SU-DHL-6 (cell line): ENCODE data around the gene SRPK3.

Experiments used
- H2AFZ ChIP-seq: fragments of 200-600 bp; sonication (generic); 2 replicates; pipeline ENCODE4 v1.6.1; 2014; ENCODE audit warnings: low read depth, mild to moderate bottlenecking, moderate library complexity, mixed read lengths, antibody characterized with exemption, low read length; ENCODE audit not compliant: severe bottlenecking
- H3F3A ChIP-seq: fragments of 200-600 bp; shearing (Covaris generic); 2 replicates; pipeline ENCODE4 v1.6.0; 2016; ENCODE audit warnings: antibody characterized with exemption, mild to moderate bottlenecking; ENCODE audit not compliant: insufficient read depth
- H3K27ac ChIP-seq: fragments of 200-600 bp; sonication (generic); 2 replicates; pipeline ENCODE4 v1.5.1; 2016; ENCODE audit warnings: low read depth, mild to moderate bottlenecking, low read length, moderate library complexity, mixed read lengths
- H3K27me3 ChIP-seq: fragments of 200-600 bp; sonication (generic), shearing (Covaris generic); 2 replicates; pipeline ENCODE4 v1.6.0; 2014; ENCODE audit warnings: mild to moderate bottlenecking, low read length
- H3K36me3 ChIP-seq: fragments of 200-600 bp; sonication (generic); 2 replicates; pipeline ENCODE4 v1.6.1; 2014; ENCODE audit warnings: mild to moderate bottlenecking, low read length, mixed read lengths
- H3K4me2 ChIP-seq: fragments of 300-600, 200-600 bp; shearing (Covaris generic), sonication (generic); 2 replicates; pipeline ENCODE4 v1.6.0; 2014; ENCODE audit warnings: low read length, low read depth, mild to moderate bottlenecking; ENCODE audit not compliant: poor library complexity, severe bottlenecking
- H3K4me3 ChIP-seq: fragments of 200-600 bp; sonication (generic); 2 replicates; pipeline ENCODE4 v1.5.1; 2014; ENCODE audit warnings: antibody characterized with exemption, low read length, mild to moderate bottlenecking, mixed read lengths; ENCODE audit not compliant: insufficient read depth, poor library complexity, severe bottlenecking
- H3K79me2 ChIP-seq: fragments of 200-600 bp; sonication (generic); 2 replicates; pipeline ENCODE4 v1.6.1; 2014; ENCODE audit warnings: mild to moderate bottlenecking, low read length, moderate library complexity; ENCODE audit not compliant: insufficient read depth
- H3K9ac ChIP-seq: fragments of 200-600 bp; sonication (generic); 2 replicates; pipeline ENCODE4 v1.7.0; 2014; ENCODE audit warnings: mild to moderate bottlenecking, low read length
- H3K9me2 ChIP-seq: fragments of 200-600 bp; sonication (generic); replicated peaks from 2 replicates; pipeline ENCODE4 v1.6.1; 2014; ENCODE audit warnings: low read length; ENCODE audit not compliant: insufficient read depth
- H3K9me3 ChIP-seq: fragments of 200-600 bp; sonication (generic); 2 replicates; pipeline ENCODE4 v1.6.1; 2014; ENCODE audit warnings: low read length, mixed read lengths; ENCODE audit not compliant: insufficient read depth
- H4K20me1 ChIP-seq: fragments of 200-600 bp; sonication (generic); 2 replicates; pipeline ENCODE4 v1.6.1; 2014; ENCODE audit warnings: low read depth, mild to moderate bottlenecking, antibody characterized with exemption, low read length, moderate library complexity, mixed read lengths
- EZH2phosphoT487 ChIP-seq: fragments of 200-600 bp; sonication (generic), shearing (Covaris generic); conservative IDR thresholded peaks from 2 replicates; pipeline ENCODE4 v1.6.1; 2018; ENCODE audit warnings: mild to moderate bottlenecking, antibody characterized with exemption, low read length, moderate library complexity, mixed read lengths
- TF ChIP-seq, protein P1 (sequence below): fragments of 200-600 bp; sonication (generic); IDR thresholded peaks from one replicate; pipeline ENCODE4 v1.5.1; 2017; ENCODE audit warnings: antibody characterized with exemption, mild to moderate bottlenecking, low read length, moderate library complexity; ENCODE audit not compliant: insufficient read depth, poor library complexity, severe bottlenecking

The SRPK3 gene

DNA sequence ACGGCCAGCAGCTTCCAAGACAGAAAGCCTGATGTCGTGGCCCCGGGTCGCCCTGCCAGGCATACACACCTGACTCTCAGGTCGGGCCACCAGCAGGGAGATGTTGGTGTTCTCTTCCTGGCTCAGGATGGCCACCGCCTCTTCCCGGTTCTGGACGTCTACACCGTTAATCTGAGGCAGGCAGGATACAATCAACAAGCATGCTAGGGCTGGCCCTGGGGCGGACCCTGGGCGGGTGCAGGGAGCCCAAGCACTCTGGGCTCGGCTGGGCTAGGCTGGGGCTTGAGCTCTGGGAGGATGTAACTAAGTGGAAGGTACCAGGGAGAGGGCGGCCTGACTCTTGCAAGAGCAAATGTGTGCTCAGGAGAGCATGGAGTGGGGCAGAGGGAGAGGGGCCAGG lies 24.6 kb downstream of the SRPK3 start:
- H3K27ac ChIP-seq = no peak overlapping the region
- no peaks in the 10 kb centered on the region for H3K9me3 ChIP-seq
- H4K20me1 ChIP-seq = no peaks in the 10 kb centered on the region
- no peaks in the 10 kb centered on the region for H3F3A ChIP-seq
- H3K4me2 ChIP-seq = no peak overlapping the region
- H3K9me2 ChIP-seq = no peaks in the 10 kb centered on the region
- H3K9ac ChIP-seq = no peak overlapping the region
- TF ChIP-seq, protein P1, sequence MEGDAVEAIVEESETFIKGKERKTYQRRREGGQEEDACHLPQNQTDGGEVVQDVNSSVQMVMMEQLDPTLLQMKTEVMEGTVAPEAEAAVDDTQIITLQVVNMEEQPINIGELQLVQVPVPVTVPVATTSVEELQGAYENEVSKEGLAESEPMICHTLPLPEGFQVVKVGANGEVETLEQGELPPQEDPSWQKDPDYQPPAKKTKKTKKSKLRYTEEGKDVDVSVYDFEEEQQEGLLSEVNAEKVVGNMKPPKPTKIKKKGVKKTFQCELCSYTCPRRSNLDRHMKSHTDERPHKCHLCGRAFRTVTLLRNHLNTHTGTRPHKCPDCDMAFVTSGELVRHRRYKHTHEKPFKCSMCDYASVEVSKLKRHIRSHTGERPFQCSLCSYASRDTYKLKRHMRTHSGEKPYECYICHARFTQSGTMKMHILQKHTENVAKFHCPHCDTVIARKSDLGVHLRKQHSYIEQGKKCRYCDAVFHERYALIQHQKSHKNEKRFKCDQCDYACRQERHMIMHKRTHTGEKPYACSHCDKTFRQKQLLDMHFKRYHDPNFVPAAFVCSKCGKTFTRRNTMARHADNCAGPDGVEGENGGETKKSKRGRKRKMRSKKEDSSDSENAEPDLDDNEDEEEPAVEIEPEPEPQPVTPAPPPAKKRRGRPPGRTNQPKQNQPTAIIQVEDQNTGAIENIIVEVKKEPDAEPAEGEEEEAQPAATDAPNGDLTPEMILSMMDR = no peak
- TF ChIP-seq EZH2phosphoT487 = no peak
- no peak overlapping the region for H2AFZ ChIP-seq
- H3K79me2 ChIP-seq = no peaks in the 10 kb centered on the region
- no peaks in the 10 kb centered on the region for H3K27me3 ChIP-seq
- no peak overlapping the region for H3K4me3 ChIP-seq
- no peaks in the 10 kb centered on the region for H3K36me3 ChIP-seq

DNA sequence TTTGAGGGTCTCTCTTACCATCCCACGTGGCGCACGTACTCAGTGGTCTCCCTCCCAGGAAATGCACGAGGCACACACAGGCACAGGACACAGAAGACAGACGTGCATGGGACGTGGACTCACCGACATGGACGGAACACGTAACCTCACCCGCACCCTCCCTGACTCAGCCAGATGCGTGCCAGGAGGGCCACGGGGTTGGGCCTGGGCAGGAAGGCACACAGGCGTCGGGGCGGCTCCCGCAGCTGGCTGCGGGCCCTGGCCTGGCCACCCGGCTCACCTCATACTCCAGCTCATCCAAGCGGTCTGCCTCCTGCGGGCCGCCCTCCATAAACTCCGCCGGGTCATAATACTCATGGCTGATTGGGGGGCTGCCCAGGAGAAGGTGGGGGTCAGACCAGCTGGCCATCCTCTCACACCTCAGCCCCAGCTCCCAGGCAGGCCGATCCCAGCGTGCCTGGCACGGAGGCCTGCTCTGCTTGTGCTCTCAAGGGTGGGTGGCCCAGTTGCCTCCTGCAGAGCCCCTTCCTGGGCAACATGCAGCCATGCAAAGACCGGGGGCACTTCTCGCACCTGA lies 26.2 kb downstream of the SRPK3 start:
- no peaks in the 10 kb centered on the region for H3F3A ChIP-seq

DNA sequence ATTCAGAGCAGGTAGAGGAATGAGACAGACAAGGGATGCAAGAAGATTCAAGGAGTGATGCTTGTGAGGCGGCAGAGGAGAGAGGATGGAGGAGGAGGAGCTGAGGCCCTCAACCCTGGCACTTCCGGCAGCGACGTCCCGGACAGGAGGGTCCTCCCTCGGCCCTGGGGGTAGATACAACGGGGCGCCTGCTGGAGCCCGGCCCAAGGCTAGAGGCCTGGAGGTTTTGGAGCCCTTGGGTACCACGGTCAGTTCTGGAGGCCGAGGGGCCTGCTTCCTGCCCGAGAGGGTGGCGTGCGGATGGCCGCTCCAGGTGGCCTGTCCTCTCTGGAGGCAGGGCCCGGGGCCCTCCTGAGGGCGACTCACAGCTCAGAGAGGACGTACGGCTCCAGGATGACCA lies 27.1 kb downstream of the SRPK3 start:
- Histone ChIP-seq H3K27me3 (no peaks in the 10 kb centered on the region), H3K9me3 (no peaks in the 10 kb centered on the region), H3K4me3 (no peak overlapping the region), H3K9ac (no peak overlapping the region), H4K20me1 (no peaks in the 10 kb centered on the region), H3F3A (no peaks in the 10 kb centered on the region), H3K4me2 (no peak overlapping the region), H3K79me2 (no peaks in the 10 kb centered on the region), H3K36me3 (no peaks in the 10 kb centered on the region), H2AFZ (no peak overlapping the region), H3K9me2 (no peaks in the 10 kb centered on the region), H3K27ac (no peak overlapping the region)
- no peak for TF ChIP-seq EZH2phosphoT487
- TF ChIP-seq, protein P1 = no peak

More for the DNA sequence above, 26.2 kb downstream of the SRPK3 start:
- H3K79me2 ChIP-seq = no peaks in the 10 kb centered on the region
- H2AFZ ChIP-seq = no peak overlapping the region
- H3K27me3 ChIP-seq = no peaks in the 10 kb centered on the region
- no peaks in the 10 kb centered on the region for H3K9me3 ChIP-seq
- no peaks in the 10 kb centered on the region for H3K36me3 ChIP-seq
- H3K4me3 ChIP-seq = no peak overlapping the region
- H4K20me1 ChIP-seq = no peaks in the 10 kb centered on the region
- no peak overlapping the region for H3K4me2 ChIP-seq
- no peak overlapping the region for H3K27ac ChIP-seq
- H3K9ac ChIP-seq = no peak overlapping the region
- H3K9me2 ChIP-seq = no peaks in the 10 kb centered on the region
- TF ChIP-seq EZH2phosphoT487 = no peak

DNA sequence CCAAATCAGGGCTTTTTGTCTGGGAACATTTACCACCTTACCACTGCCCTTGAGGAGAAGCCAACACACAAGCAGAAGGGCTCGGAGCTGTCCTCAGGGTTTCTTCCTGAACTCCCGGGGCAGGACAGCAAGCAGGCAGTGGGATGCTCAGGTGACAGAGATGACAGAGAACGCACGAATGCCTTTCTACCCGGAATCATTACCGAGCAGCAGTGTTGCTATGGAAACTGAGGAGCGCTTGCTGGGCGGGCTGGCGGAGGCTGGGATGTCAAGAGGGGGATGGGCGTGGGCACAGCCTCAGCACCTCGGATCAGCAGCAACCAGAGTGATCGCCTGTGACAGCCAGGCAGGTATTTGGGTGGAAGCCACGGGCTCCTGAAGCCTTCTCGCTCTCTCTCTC lies 31.4 kb downstream of the SRPK3 start:
- TF ChIP-seq, protein P1 = no peak
- TF ChIP-seq EZH2phosphoT487 = no peak
- Histone ChIP-seq H3K9ac (no peak overlapping the region), H3F3A (no peaks in the 10 kb centered on the region), H3K9me3 (no peaks in the 10 kb centered on the region), H3K9me2 (no peaks in the 10 kb centered on the region), H3K27me3 (no peaks in the 10 kb centered on the region), H4K20me1 (no peaks in the 10 kb centered on the region), H3K4me3 (no peak overlapping the region), H3K27ac (no peak overlapping the region), H2AFZ (no peak overlapping the region), H3K4me2 (no peak overlapping the region), H3K36me3 (no peaks in the 10 kb centered on the region), H3K79me2 (no peaks in the 10 kb centered on the region)
